Cardiac muscle cell (in vitro differentiated cells and primary cell): ENCODE measurements around the gene SIGLEC11. TPM values are rescaled to one million over a fixed set of nuclear protein-coding genes. Genes with fewer than 3 reads are reported as not detected.

ENCODE experiments used
- DNase-seq, 2 donors: peaks; one replicate each; pipeline versions ENCODE4 v3.0.0 to v3.0.0-alpha.2; 2010 to 2017; ENCODE audit warnings: low read depth in 1 of 2, low spot score in 1 of 2
- H3K27ac ChIP-seq: fragments of 200-600 bp; sonication (generic); 2 replicates; pipeline ENCODE4 v1.5.1; 2016
- H3K27me3 ChIP-seq: fragments of 200-600 bp; sonication (generic); 2 replicates; pipeline ENCODE4 v1.6.0; 2016; ENCODE audit warnings: control low read depth
- H3K36me3 ChIP-seq: fragments of 200-600 bp; sonication (generic); 2 replicates; pipeline ENCODE4 v1.5.1; 2016; ENCODE audit warnings: control low read depth
- H3K4me1 ChIP-seq: fragments of 200-600 bp; sonication (generic); 2 replicates; pipeline ENCODE4 v1.8.1; 2017; ENCODE audit warnings: low read depth, mild to moderate bottlenecking, mixed run types
- H3K4me3 ChIP-seq: fragments of 200-600 bp; sonication (generic); 2 replicates; pipeline ENCODE4 v1.5.1; 2016; ENCODE audit warnings: mild to moderate bottlenecking
- H3K9me3 ChIP-seq: fragments of 200-600 bp; sonication (generic); 2 replicates; pipeline ENCODE4 v1.5.1; 2017; ENCODE audit warnings: low read depth, mild to moderate bottlenecking, control low read depth
- polyA plus RNA-seq: library from polyadenylated mRNA; unstranded; fragments of >200 nt; fragmentation: Nextera tagmentation; extraction: Ambion mirVana; gene quantifications from 2 replicates; pipeline ENCODE4 v1.2.1, GENCODE V29; 2016
- total RNA-seq: library from RNA; depleted of rRNA; stranded (reverse); fragments of >200 nt; gene quantifications from 2 replicates; pipeline ENCODE4 v1.2.3, GENCODE V29; 2016
- TF ChIP-seq, protein P1 (sequence below): IDR thresholded peaks from 2 replicates; pipeline ENCODE4 v1.5.1; 2012; ENCODE audit warnings: low read depth, mild to moderate bottlenecking, low read length

SIGLEC11 gene
- total and polyA plus RNA-seq, 2 experiments from 2014 or later = 0.03 to 0.13 TPM

DNA sequence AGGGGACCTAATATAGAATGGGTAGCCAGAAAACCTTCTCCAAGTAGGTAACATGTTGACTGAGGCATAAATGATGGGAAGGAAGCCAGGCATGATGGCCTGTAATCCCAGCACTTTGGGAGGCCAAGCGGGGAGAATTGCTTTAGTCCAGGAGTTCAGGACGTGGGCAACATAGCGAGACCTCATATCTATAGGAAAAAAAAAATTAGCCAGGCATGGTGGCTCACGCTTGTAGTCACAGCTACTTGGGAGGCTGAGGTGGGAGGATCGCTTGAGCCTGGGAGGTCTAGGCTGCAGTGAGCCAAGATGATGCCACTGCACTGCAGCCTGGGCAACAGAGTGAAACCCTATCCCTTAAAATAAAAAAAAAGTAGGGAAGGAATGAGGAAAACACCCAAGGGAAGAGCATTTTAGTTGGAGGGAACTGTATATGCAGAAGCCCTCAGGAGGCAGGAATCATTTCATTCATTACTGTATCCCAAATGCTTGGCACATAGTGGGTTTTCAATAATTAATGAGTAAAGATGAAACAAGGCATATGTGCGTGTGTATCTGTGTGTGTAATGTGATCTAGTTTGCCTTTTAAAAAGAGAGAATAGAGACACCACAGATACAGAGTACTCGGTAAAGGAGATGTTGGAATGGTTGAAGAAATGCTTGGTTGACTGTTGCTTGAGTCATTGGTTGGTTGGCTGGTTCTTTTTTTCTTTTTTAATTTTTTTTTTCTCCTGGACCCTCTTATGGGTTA, 29.5 kb downstream of the SIGLEC11 start:
- H3K27ac ChIP-seq = no peak overlapping the region
- no peaks in the 10 kb centered on the region for H3K36me3 ChIP-seq
- no peak for DNase-seq
- no peaks in the 10 kb centered on the region for H3K27me3 ChIP-seq
- TF ChIP-seq, protein P1, sequence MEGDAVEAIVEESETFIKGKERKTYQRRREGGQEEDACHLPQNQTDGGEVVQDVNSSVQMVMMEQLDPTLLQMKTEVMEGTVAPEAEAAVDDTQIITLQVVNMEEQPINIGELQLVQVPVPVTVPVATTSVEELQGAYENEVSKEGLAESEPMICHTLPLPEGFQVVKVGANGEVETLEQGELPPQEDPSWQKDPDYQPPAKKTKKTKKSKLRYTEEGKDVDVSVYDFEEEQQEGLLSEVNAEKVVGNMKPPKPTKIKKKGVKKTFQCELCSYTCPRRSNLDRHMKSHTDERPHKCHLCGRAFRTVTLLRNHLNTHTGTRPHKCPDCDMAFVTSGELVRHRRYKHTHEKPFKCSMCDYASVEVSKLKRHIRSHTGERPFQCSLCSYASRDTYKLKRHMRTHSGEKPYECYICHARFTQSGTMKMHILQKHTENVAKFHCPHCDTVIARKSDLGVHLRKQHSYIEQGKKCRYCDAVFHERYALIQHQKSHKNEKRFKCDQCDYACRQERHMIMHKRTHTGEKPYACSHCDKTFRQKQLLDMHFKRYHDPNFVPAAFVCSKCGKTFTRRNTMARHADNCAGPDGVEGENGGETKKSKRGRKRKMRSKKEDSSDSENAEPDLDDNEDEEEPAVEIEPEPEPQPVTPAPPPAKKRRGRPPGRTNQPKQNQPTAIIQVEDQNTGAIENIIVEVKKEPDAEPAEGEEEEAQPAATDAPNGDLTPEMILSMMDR = no peak
- H3K9me3 ChIP-seq = no peaks in the 10 kb centered on the region
- no peak overlapping the region for H3K4me3 ChIP-seq
- peaks cover 3% of the 10 kb centered on the region for H3K4me1 ChIP-seq

DNA sequence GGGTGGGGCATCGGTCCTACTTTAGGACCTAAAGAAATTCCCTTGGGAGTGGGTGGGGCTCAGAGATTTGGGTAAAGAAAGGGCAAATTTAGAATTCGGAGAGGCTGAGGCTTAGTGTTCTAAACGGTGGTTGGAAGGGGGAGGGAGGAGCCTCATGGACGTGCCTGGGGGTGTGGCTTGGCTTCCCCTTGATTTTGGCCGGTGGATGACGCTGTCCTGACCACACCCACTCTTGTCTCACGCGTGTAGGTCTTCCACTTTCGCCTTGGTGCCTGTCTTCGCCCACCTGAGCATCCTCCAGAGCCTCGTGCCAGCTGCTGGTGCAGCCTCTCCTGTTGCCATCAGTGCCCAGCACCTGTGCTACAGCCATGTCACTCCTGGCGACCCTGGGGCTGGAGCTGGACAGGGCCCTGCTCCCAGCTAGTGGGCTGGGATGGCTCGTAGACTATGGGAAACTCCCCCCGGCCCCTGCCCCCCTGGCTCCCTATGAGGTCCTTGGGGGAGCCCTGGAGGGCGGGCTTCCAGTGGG, 30.4 kb downstream of the SIGLEC11 start:
- H3K9me3 ChIP-seq = no peaks in the 10 kb centered on the region
- TF ChIP-seq, protein P1 = no peak
- no peaks in the 10 kb centered on the region for H3K36me3 ChIP-seq
- DNase-seq = peak in 1 of 2 donors; percentile 27
- H3K27me3 ChIP-seq = no peaks in the 10 kb centered on the region
- peaks cover 3% of the 10 kb centered on the region for H3K4me1 ChIP-seq
- H3K4me3 ChIP-seq = peak overlapping the region; percentile 63
- no peak overlapping the region for H3K27ac ChIP-seq

- Histone ChIP-seq H3K4me3 (peak overlapping the region; percentile 63), H3K36me3 (no peaks in the 10 kb centered on the region), H3K27ac (peak overlapping the region; percentile 94)
Measured at GRCh38 chr19:49929611-49930482, 31.1 kb downstream of the SIGLEC11 start.

GRCh38 chr19:49929121-49929610, 31.8 kb downstream of the SIGLEC11 start, which contains the start of the genes ATF5 and NUP62:
ATF5 (plus strand) TSS chr19:49929205; CDS start chr19:49930851, 1,646 bp downstream.
NUP62 (minus strand) TSS chr19:49929504; CDS start chr19:49909807, 19,697 bp downstream.
- Histone ChIP-seq H3K4me1 (peaks cover 3% of the 10 kb centered on the region), H3K4me3 (peak within 1 kb of the TSS; percentile 63), H3K27me3 (no peaks in the 10 kb centered on the region), H3K27ac (peak within 1 kb of the TSS; percentile 94), H3K36me3 (peaks cover 2% of the 10 kb centered on the region), H3K9me3 (no peaks in the 10 kb centered on the region)
- TF ChIP-seq, protein P1 = no peak
- DNase-seq = peak; percentile 87 to 90

More at GRCh38 chr19:49929611-49930482, 31.1 kb downstream of the SIGLEC11 start:
- Histone ChIP-seq H3K4me1 (peaks cover 3% of the 10 kb centered on the region), H3K27me3 (no peaks in the 10 kb centered on the region), H3K9me3 (no peaks in the 10 kb centered on the region)
- TF ChIP-seq, protein P1 = no peak
- peak; percentile 98 for DNase-seq
